GM12878 (cell line): Measurements from ENCODE around the gene ZBTB49. TPM values are rescaled to one million over a fixed set of nuclear protein-coding genes. Genes with fewer than 3 reads are reported as not detected.

Source experiments
- ATAC-seq: fragments of 200-7000 bp; cut with Tn5 transposase; 3 replicates; pipeline ENCODE4 v1.9.1; 2020; ENCODE audit warnings: mild to moderate bottlenecking, moderate library complexity
- BruUV-seq: library from RNA; stranded (reverse); fragments of 400-500 nt; replicated peaks from 2 replicates; lab custom pipeline; 2021; lab: Mats Ljungman, UMichigan
- CTCF ChIA-PET: fragments of 300-600 bp; sonication (Branson Sonifier 250); formaldehyde crosslinking; extraction: SDS; loops from one replicate; lab custom pipeline; 2021; ENCODE audit warnings: inconsistent platforms; lab: Yijun Ruan, JAX
- POLR2A ChIA-PET: fragments of 350-600 bp; formaldehyde crosslinking; extraction: SDS; loops from one replicate; lab custom pipeline; 2021; ENCODE audit warnings: inconsistent platforms; lab: Charles Lee
- RAD21 ChIA-PET: fragments of 300-600 bp; sonication (Branson Sonifier 250); formaldehyde crosslinking; loops from one replicate; lab custom pipeline; 2023; ENCODE audit warnings: antibody characterized with exemption; ENCODE audit not compliant: unreplicated experiment; lab: Charles Lee
- SMC1A ChIA-PET: fragments of 300-600 bp; sonication (Branson Sonifier 250); formaldehyde crosslinking; loops from one replicate; lab custom pipeline; 2023; ENCODE audit not compliant: unreplicated experiment, uncharacterized antibody; lab: Charles Lee
- DNase-seq: peaks from one replicate; pipeline ENCODE4 v3.0.0-alpha.2; 2011; ENCODE audit warnings: low read depth, low spot score
- FAIRE-seq: peaks from 3 replicates; lab custom pipeline; 2011; peaks lifted over from hg19 to GRCh38; lab: Jason Lieb, UNC
- H2AFZ ChIP-seq: 2 replicates; pipeline ENCODE4 v1.6.0; 2011; ENCODE audit warnings: low read depth, low read length, control low read depth; ENCODE audit not compliant: control insufficient read depth
- H3K27ac ChIP-seq: 2 replicates; pipeline ENCODE4 v1.5.1; 2011; ENCODE audit warnings: control low read depth; ENCODE audit not compliant: control insufficient read depth, insufficient read depth
- H3K27me3 ChIP-seq, 2 experiments: replicated peaks in 1 of 2; 2 replicates each; pipeline versions ENCODE4 v1.6.0 to v1.6.1; 2011; ENCODE audit warnings: low read length in 1 of 2; ENCODE audit not compliant: control insufficient read depth in 2 of 2, insufficient read depth in 2 of 2
- H3K36me3 ChIP-seq, 2 experiments: 2 replicates each; pipeline ENCODE4 v1.5.1; 2011; ENCODE audit warnings: low read length in 1 of 2; ENCODE audit not compliant: control insufficient read depth in 2 of 2, insufficient read depth in 2 of 2
- H3K4me1 ChIP-seq: 2 replicates; pipeline ENCODE4 v1.6.1; 2011; ENCODE audit warnings: mild to moderate bottlenecking, low read length, moderate library complexity, mixed read lengths; ENCODE audit not compliant: control insufficient read depth, insufficient read depth
- H3K4me2 ChIP-seq: 2 replicates; pipeline ENCODE4 v1.6.0; 2011; ENCODE audit warnings: control low read depth; ENCODE audit not compliant: control insufficient read depth, insufficient read depth
- H3K4me3 ChIP-seq: fragments of 200-600 bp; sonication (generic); 2 replicates; pipeline ENCODE4 v1.5.1; 2016
- H3K79me2 ChIP-seq: 2 replicates; pipeline ENCODE4 v1.6.0; 2011; ENCODE audit warnings: low read length; ENCODE audit not compliant: control insufficient read depth, insufficient read depth
- H3K9ac ChIP-seq: 2 replicates; pipeline ENCODE4 v1.8.0; 2011; ENCODE audit warnings: low read length, control low read depth, mixed read lengths; ENCODE audit not compliant: control insufficient read depth, insufficient read depth
- H3K9me3 ChIP-seq: replicated peaks from 3 replicates; pipeline ENCODE4 v1.5.1; 2011; ENCODE audit warnings: mild to moderate bottlenecking, low read length; ENCODE audit not compliant: control insufficient read depth, insufficient read depth
- H4K20me1 ChIP-seq: 2 replicates; pipeline ENCODE4 v1.6.0; 2011; ENCODE audit not compliant: control insufficient read depth, insufficient read depth
- CHD4 ChIP-seq: fragments of 200-600 bp; sonication (generic); IDR thresholded peaks from 2 replicates; pipeline ENCODE4 v1.6.1; 2016; ENCODE audit warnings: mild to moderate bottlenecking
- MEF2B ChIP-seq: fragments of 450-650 bp; IDR thresholded peaks from 2 replicates; pipeline ENCODE4 v1.6.1; 2018; ENCODE audit warnings: mild to moderate bottlenecking, moderate library complexity; ENCODE audit not compliant: partially characterized antibody, poor library complexity, severe bottlenecking
- MTA3 ChIP-seq: IDR thresholded peaks from 2 replicates; pipeline ENCODE4 v1.6.1; 2012; ENCODE audit warnings: low read length, inconsistent platforms, borderline replicate concordance
- ZNF217 ChIP-seq: fragments of 450-650 bp; IDR thresholded peaks from 2 replicates; pipeline ENCODE4 v1.6.1; 2017; ENCODE audit warnings: antibody characterized with exemption, mild to moderate bottlenecking
- ZZZ3 ChIP-seq: IDR thresholded peaks from 2 replicates; pipeline ENCODE4 v1.6.1; 2011; ENCODE audit warnings: low read depth; ENCODE audit not compliant: control insufficient read depth, insufficient read length
- WGBS: methylation state at CpG from one replicate; pipeline ENCODE4 v1.1.6; 2016; ENCODE audit warnings: low lambda C conversion rate; ENCODE audit not compliant: insufficient replicate concordance, insufficient coverage; ENCODE audit errors: missing lambda C conversion rate; 5-methylcytosine and 5-hydroxymethylcytosine counted together
- in situ Hi-C: fragments of 300-500 bp; cut with MboI; formaldehyde crosslinking; loops from 9 replicates; pipeline ENCODE4 v1.14.3; 2018; ENCODE audit warnings: mixed read lengths
- intact Hi-C: fragments of 100-400 bp; cut with micrococcal nuclease; formaldehyde crosslinking; loops from one replicate; pipeline ENCODE4 v1.14.2; 2022; ENCODE audit not compliant: unreplicated experiment
- polyA plus RNA-seq, 11 experiments: library from polyadenylated mRNA; depleted of rRNA in 4 of 11; unstranded in 6 of 11; stranded (reverse) in 5 of 11; fragments of >200 nt; fragmentation: Nextera tagmentation in 4 of 11; fragmentation: Illumina TruSeq in 1 of 11; extraction: Ambion mirVana in 4 of 11; extraction: Trizol in 1 of 11; gene quantifications; 1 replicate in 1 of 11; 2 replicates in 10 of 11; pipeline versions ENCODE4 v1.2.1 to v1.2.3, GENCODE V29; 2011 to 2016; ENCODE audit warnings: inconsistent platforms in 2 of 11, missing spikeins in 2 of 11, low read depth in 1 of 11
- total RNA-seq, 4 experiments: library from RNA; depleted of rRNA in 3 of 4; stranded (reverse); fragments of >200 nt in 3 of 4; fragmentation: Illumina TruSeq in 1 of 4; extraction: Trizol in 1 of 4; gene quantifications; 2 replicates each; pipeline versions ENCODE4 v1.2.1 to v1.2.3, GENCODE V29; 2013 to 2021
- TF ChIP-seq, protein P1 (sequence below): fragments of 450-650 bp; IDR thresholded peaks from 2 replicates; pipeline ENCODE4 v1.6.1; 2017; ENCODE audit warnings: mild to moderate bottlenecking, low read depth, inconsistent platforms; ENCODE audit not compliant: poor library complexity, severe bottlenecking
- TF ChIP-seq, protein P2 (sequence below): fragments of 150-350 bp; IDR thresholded peaks from 2 replicates; pipeline ENCODE4 v1.6.1; 2016; ENCODE audit warnings: low read depth, low read length
- TF ChIP-seq, protein P3 (sequence below): fragments of 450-650 bp; IDR thresholded peaks from 2 replicates; pipeline ENCODE4 v1.6.1; 2017; ENCODE audit warnings: low read depth, mild to moderate bottlenecking, moderate library complexity

Gene ZBTB49
- total and polyA plus RNA-seq, 10 of the 15 experiments (the other 5 are each of a cell fraction or from before 2014, with no cell fraction given) = 0.37 to 4.8 (median 4.1) TPM

- ChIA-PET SMC1A (no interaction called here), CTCF (no interaction called here), RAD21 (interaction anchor here (0.7 kb wide), 1 partner anchor 12 kb away, joined by 3 read pairs; no protein-coding TSS in a partner anchor), POLR2A (no interaction called here)
- intact Hi-C loops = no loop called here
- ATAC-seq = no peak
- H3K4me1 ChIP-seq = peaks cover 3% of the 10 kb centered on the region; the same call in 1 of the 2 replicates
- no peaks in the 10 kb centered on the region for H3K27me3 ChIP-seq
- in situ Hi-C loops = loop anchor here (25.0 kb wide), 1 partner anchor 342 kb away; no protein-coding TSS in a partner anchor
- no peaks in the 10 kb centered on the region for H3K79me2 ChIP-seq
- no peaks in the 10 kb centered on the region for H4K20me1 ChIP-seq
- H2AFZ ChIP-seq = no peak overlapping the region
- H3K36me3 ChIP-seq = no peaks in the 10 kb centered on the region
- no TSS peak for BruUV-seq
- DNase-seq = no peak
- H3K4me3 ChIP-seq = no peak overlapping the region
- 58% methylated on average over 10 of the region's 10 CpGs for WGBS
- FAIRE-seq = no peak
- TF ChIP-seq ZNF217 = no peak
- TF ChIP-seq, protein P1, sequence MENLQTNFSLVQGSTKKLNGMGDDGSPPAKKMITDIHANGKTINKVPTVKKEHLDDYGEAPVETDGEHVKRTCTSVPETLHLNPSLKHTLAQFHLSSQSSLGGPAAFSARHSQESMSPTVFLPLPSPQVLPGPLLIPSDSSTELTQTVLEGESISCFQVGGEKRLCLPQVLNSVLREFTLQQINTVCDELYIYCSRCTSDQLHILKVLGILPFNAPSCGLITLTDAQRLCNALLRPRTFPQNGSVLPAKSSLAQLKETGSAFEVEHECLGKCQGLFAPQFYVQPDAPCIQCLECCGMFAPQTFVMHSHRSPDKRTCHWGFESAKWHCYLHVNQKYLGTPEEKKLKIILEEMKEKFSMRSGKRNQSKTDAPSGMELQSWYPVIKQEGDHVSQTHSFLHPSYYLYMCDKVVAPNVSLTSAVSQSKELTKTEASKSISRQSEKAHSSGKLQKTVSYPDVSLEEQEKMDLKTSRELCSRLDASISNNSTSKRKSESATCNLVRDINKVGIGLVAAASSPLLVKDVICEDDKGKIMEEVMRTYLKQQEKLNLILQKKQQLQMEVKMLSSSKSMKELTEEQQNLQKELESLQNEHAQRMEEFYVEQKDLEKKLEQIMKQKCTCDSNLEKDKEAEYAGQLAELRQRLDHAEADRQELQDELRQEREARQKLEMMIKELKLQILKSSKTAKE = no peak
- TF ChIP-seq, protein P2, sequence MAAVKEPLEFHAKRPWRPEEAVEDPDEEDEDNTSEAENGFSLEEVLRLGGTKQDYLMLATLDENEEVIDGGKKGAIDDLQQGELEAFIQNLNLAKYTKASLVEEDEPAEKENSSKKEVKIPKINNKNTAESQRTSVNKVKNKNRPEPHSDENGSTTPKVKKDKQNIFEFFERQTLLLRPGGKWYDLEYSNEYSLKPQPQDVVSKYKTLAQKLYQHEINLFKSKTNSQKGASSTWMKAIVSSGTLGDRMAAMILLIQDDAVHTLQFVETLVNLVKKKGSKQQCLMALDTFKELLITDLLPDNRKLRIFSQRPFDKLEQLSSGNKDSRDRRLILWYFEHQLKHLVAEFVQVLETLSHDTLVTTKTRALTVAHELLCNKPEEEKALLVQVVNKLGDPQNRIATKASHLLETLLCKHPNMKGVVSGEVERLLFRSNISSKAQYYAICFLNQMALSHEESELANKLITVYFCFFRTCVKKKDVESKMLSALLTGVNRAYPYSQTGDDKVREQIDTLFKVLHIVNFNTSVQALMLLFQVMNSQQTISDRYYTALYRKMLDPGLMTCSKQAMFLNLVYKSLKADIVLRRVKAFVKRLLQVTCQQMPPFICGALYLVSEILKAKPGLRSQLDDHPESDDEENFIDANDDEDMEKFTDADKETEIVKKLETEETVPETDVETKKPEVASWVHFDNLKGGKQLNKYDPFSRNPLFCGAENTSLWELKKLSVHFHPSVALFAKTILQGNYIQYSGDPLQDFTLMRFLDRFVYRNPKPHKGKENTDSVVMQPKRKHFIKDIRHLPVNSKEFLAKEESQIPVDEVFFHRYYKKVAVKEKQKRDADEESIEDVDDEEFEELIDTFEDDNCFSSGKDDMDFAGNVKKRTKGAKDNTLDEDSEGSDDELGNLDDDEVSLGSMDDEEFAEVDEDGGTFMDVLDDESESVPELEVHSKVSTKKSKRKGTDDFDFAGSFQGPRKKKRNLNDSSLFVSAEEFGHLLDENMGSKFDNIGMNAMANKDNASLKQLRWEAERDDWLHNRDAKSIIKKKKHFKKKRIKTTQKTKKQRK = no peak
- TF ChIP-seq CHD4 = no peak
- no peak for TF ChIP-seq MEF2B
- no peak for TF ChIP-seq ZZZ3
- TF ChIP-seq, protein P3, sequence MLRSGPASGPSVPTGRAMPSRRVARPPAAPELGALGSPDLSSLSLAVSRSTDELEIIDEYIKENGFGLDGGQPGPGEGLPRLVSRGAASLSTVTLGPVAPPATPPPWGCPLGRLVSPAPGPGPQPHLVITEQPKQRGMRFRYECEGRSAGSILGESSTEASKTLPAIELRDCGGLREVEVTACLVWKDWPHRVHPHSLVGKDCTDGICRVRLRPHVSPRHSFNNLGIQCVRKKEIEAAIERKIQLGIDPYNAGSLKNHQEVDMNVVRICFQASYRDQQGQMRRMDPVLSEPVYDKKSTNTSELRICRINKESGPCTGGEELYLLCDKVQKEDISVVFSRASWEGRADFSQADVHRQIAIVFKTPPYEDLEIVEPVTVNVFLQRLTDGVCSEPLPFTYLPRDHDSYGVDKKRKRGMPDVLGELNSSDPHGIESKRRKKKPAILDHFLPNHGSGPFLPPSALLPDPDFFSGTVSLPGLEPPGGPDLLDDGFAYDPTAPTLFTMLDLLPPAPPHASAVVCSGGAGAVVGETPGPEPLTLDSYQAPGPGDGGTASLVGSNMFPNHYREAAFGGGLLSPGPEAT = no peak
- no peak for TF ChIP-seq MTA3
- H3K9me3 ChIP-seq = no peaks in the 10 kb centered on the region
- H3K4me2 ChIP-seq = no peak overlapping the region
- H3K27ac ChIP-seq = no peak overlapping the region
- no peak overlapping the region for H3K9ac ChIP-seq
These were observed 39.4 kb downstream of the ZBTB49 start for GRCh38 chr4:4329496-4329895.
